Measurements from ENCODE around the gene KCTD4. TPM values are rescaled to one million over a fixed set of nuclear protein-coding genes. Genes with fewer than 3 reads are reported as not detected.

Gene KCTD4
- polyA plus RNA-seq, 1 experiment = 0.10 TPM

- no peak for TF ChIP-seq CTCF (IDR thresholded peaks at IDR 0.05; ENCODE audit: insufficient read depth, low read depth, low read length)
- POLR2A ChIA-PET = no interaction called here
- Histone ChIP-seq H3K4me3 (ENCODE audit: low read depth, low read length) (no peak overlapping the region), H3K36me3 (ENCODE audit: control insufficient read depth, insufficient read depth, low read length) (no peaks in the 10 kb centered on the region), H3K27me3 (ENCODE audit: control insufficient read depth, insufficient read depth, low read length) (no peaks in the 10 kb centered on the region)
- DNase-seq (ENCODE audit: low read depth) = no peak
- CTCF ChIA-PET = no interaction called here
These were observed 28.3 kb upstream of the KCTD4 start for GRCh38 chr13:45229172-45229571.

GRCh38 chr13:45228002-45228401, 27.2 kb upstream of the KCTD4 start:
- POLR2A ChIA-PET = no interaction called here
- Histone ChIP-seq H3K27me3 (ENCODE audit: control insufficient read depth, insufficient read depth, low read length) (no peaks in the 10 kb centered on the region), H3K36me3 (ENCODE audit: control insufficient read depth, insufficient read depth, low read length) (no peaks in the 10 kb centered on the region), H3K4me3 (ENCODE audit: low read depth, low read length) (no peak overlapping the region)
- no peak for DNase-seq (ENCODE audit: low read depth)
- no peak for TF ChIP-seq CTCF (IDR thresholded peaks at IDR 0.05; ENCODE audit: insufficient read depth, low read depth, low read length)
- CTCF ChIA-PET = interaction anchor here (1.2 to 1.6 kb wide), 2 partner anchors 20 to 22 kb away, joined by 4 to 5 read pairs; no protein-coding TSS in a partner anchor

- POLR2A ChIA-PET = no interaction called here
- Histone ChIP-seq H3K4me3 (ENCODE audit: low read depth, low read length) (no peak overlapping the region), H3K36me3 (ENCODE audit: control insufficient read depth, insufficient read depth, low read length) (no peaks in the 10 kb centered on the region), H3K27me3 (ENCODE audit: control insufficient read depth, insufficient read depth, low read length) (no peaks in the 10 kb centered on the region)
- no peak for TF ChIP-seq CTCF (IDR thresholded peaks at IDR 0.05; ENCODE audit: insufficient read depth, low read depth, low read length)
- no peak for DNase-seq (ENCODE audit: low read depth)
- CTCF ChIA-PET = interaction anchor here (1.2 kb wide), 1 partner anchor 55 kb away, joined by 3 read pairs; no protein-coding TSS in a partner anchor
These were observed 25.2 kb upstream of the KCTD4 start for GRCh38 chr13:45226024-45226423.

GRCh38 chr13:45225370-45225769, 24.5 kb upstream of the KCTD4 start:
- Histone ChIP-seq H3K36me3 (ENCODE audit: control insufficient read depth, insufficient read depth, low read length) (no peaks in the 10 kb centered on the region), H3K4me3 (ENCODE audit: low read depth, low read length) (no peak overlapping the region), H3K27me3 (ENCODE audit: control insufficient read depth, insufficient read depth, low read length) (no peaks in the 10 kb centered on the region)
- no peak for TF ChIP-seq CTCF (IDR thresholded peaks at IDR 0.05; ENCODE audit: insufficient read depth, low read depth, low read length)
- no peak for DNase-seq (ENCODE audit: low read depth)
- POLR2A ChIA-PET = no interaction called here
- CTCF ChIA-PET = interaction anchor here (1.2 kb wide), 1 partner anchor 56 kb away, joined by 3 read pairs; no protein-coding TSS in a partner anchor

GRCh38 chr13:45224176-45224575, 23.3 kb upstream of the KCTD4 start:
- no peak for DNase-seq (ENCODE audit: low read depth)
- no peak for TF ChIP-seq CTCF (IDR thresholded peaks at IDR 0.05; ENCODE audit: insufficient read depth, low read depth, low read length)
- CTCF ChIA-PET = no interaction called here
- POLR2A ChIA-PET = no interaction called here
- Histone ChIP-seq H3K36me3 (ENCODE audit: control insufficient read depth, insufficient read depth, low read length) (no peaks in the 10 kb centered on the region), H3K27me3 (ENCODE audit: control insufficient read depth, insufficient read depth, low read length) (no peaks in the 10 kb centered on the region), H3K4me3 (ENCODE audit: low read depth, low read length) (no peak overlapping the region)
